ENCODE results near the gene RFESD.

DNA sequence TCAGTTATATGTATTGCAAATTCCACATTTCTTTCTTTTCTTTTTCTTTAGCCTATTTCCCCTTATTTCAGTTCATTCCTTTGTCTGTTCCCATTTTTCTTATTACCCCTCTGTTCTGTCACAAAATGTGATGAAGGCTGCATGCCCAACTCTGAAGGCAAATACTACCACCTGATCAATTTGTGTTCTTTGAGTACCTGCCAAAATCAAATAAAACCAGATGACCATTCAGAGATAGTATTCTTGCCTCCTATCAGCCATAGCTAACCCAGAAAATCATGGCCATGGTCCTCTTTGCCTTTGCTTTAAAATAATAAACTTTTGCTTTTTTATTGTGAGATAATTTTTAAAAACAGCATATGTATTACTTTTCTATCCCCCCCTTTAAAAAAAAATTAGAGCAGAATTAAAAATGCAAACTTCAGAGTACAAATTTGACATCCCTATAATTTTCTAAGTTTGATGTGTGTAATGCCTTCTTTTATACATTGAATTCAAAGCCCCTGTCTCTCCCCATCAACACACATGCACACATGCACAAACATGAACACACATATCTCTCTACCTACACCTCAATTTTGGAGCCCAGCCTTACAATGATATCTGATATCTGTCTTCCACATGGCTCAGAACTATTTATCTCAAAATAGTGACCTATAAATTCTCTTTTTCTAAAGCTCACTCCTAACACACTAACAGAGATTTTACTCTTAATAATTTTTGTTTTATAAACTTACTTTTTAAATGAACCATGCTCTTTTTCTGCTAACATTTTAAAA is 3.5 kb downstream of the RFESD start:
- TF ChIP-seq, protein P1, sequence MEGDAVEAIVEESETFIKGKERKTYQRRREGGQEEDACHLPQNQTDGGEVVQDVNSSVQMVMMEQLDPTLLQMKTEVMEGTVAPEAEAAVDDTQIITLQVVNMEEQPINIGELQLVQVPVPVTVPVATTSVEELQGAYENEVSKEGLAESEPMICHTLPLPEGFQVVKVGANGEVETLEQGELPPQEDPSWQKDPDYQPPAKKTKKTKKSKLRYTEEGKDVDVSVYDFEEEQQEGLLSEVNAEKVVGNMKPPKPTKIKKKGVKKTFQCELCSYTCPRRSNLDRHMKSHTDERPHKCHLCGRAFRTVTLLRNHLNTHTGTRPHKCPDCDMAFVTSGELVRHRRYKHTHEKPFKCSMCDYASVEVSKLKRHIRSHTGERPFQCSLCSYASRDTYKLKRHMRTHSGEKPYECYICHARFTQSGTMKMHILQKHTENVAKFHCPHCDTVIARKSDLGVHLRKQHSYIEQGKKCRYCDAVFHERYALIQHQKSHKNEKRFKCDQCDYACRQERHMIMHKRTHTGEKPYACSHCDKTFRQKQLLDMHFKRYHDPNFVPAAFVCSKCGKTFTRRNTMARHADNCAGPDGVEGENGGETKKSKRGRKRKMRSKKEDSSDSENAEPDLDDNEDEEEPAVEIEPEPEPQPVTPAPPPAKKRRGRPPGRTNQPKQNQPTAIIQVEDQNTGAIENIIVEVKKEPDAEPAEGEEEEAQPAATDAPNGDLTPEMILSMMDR (IDR thresholded peaks at IDR 0.05; ENCODE audit: low read depth, low read length): no peak
- no peak for TF ChIP-seq MYC (IDR thresholded peaks at IDR 0.05; ENCODE audit: low read depth, low read length)
- TF ChIP-seq POLR2A (IDR thresholded peaks at IDR 0.05; ENCODE audit: extremely low read depth, insufficient read length): no peak
